Ishikawa (cell line): ENCODE measurements around the gene SH3BGRL3.

Source experiments
- CEBPB ChIP-seq: IDR thresholded peaks from 2 replicates; pipeline ENCODE4 v1.6.1; 2012
- CREB1 ChIP-seq: IDR thresholded peaks from 2 replicates; pipeline ENCODE4 v1.6.1; 2012; ENCODE audit warnings: low read depth
- EGR1 ChIP-seq: IDR thresholded peaks from 2 replicates; pipeline ENCODE4 v1.6.1; 2012
- EP300 ChIP-seq: IDR thresholded peaks from 2 replicates; pipeline ENCODE4 v1.6.1; 2012; ENCODE audit warnings: borderline replicate concordance
- FOXM1 ChIP-seq: IDR thresholded peaks from 2 replicates; pipeline ENCODE4 v1.6.1; 2012; ENCODE audit warnings: low read depth, borderline replicate concordance
- NFIC ChIP-seq: IDR thresholded peaks from 2 replicates; pipeline ENCODE4 v1.6.1; 2012
- RAD21 ChIP-seq: IDR thresholded peaks from 2 replicates; pipeline ENCODE4 v1.6.1; 2012; ENCODE audit warnings: low read depth
- REST ChIP-seq: IDR thresholded peaks from 2 replicates; pipeline ENCODE4 v1.6.1; 2012; ENCODE audit warnings: low read depth, mild to moderate bottlenecking
- TAF1 ChIP-seq: IDR thresholded peaks from 2 replicates; pipeline ENCODE4 v1.6.1; 2012; ENCODE audit warnings: low read depth, mild to moderate bottlenecking
- TCF12 ChIP-seq: IDR thresholded peaks from 2 replicates; pipeline ENCODE4 v1.6.1; 2012; ENCODE audit warnings: low read depth
- TEAD4 ChIP-seq: IDR thresholded peaks from 2 replicates; pipeline ENCODE4 v1.6.1; 2012
- USF1 ChIP-seq: IDR thresholded peaks from 2 replicates; pipeline ENCODE4 v1.6.1; 2012
- YY1 ChIP-seq: IDR thresholded peaks from 2 replicates; pipeline ENCODE4 v1.6.1; 2012; ENCODE audit warnings: low read depth
- ZBTB7A ChIP-seq: IDR thresholded peaks from 2 replicates; pipeline ENCODE4 v1.6.1; 2012; ENCODE audit warnings: low read depth
- TF ChIP-seq, protein P1 (sequence below): IDR thresholded peaks from 2 replicates; pipeline ENCODE4 v1.6.1; 2012

The SH3BGRL3 gene

DNA sequence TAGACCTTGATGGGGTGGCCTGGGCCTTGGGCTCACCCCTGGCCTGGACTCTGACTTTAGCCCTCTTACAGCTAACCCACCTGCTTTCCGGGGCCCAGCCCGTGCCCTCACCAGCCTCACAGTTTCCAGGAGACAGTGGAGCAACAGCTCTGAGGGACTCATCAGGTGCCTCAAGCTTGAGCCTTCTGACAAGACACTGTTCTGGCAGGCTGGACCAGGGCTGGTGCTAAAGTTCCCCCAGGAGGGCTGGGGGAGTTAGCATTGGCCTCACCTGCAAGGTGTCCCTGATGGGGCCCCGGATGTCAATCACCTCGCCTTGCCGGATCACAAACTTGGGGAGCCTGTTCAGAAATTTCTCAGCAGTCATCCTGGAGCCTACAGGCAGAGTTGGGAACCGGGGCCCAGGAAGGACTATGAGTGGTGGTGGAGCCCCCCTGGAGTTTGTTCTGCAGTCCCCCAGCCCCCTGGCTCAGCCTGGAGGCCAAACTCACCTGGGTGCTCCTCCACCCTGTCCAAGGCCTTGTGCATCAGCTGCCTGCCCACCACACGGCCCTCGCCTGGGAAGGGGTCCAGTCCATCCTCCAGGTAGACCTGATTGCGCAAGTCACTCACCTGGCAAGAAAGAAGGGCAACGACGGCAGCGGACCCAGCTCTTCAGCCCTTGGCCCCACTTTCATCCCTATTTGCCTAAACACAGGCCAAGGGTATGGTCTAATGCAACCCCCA, 4.1 kb downstream of the SH3BGRL3 start:
- TF ChIP-seq USF1 = no peak
- no peak for TF ChIP-seq REST
- TF ChIP-seq CEBPB = peak; percentile 95
- TF ChIP-seq TEAD4 = no peak
- TF ChIP-seq FOXM1 = no peak
- TF ChIP-seq, protein P1, sequence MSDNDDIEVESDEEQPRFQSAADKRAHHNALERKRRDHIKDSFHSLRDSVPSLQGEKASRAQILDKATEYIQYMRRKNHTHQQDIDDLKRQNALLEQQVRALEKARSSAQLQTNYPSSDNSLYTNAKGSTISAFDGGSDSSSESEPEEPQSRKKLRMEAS = no peak
- TF ChIP-seq TCF12 = no peak
- TF ChIP-seq RAD21 = no peak
- TF ChIP-seq ZBTB7A = 0 out of 2 replicates have a peak, but pooled peaks have one; percentile 5

DNA sequence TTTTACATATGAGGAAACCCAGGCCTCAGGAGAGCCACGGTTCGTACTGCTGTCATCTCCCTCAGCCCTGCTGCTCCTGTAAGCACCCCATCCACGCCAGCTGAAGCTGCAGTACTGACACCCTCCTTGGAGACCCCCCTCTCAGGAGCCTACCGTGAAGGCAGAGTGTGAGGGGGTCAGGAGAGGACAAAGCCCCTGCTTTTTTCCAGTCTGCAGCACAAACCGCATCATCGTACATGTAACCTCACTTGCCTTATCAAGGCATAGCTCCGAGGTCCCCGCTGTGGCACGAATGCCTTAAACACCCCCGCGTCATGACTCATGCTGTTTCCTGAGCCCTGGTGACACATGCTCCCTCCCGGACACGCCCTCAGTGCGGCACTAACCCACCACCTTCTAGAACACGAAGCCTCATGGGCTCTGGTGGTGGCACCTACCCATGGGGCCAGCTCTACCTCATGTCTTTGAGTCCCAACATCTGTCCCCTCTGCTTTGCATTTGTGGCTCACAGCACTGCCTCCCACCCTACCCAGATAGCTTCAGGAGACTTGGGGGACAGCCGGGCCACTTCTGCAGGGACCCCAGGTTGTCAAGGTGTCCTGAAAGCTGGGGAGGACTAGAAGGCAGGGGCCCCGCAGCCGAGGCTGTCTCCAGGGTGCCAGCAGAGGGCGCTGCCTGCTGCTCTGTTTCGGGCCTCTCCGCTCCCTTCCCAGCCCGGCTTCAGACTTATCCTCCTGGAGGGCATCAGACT, 4.9 kb downstream of the SH3BGRL3 start:
- TF ChIP-seq RAD21 (peak; percentile 84), EGR1 (peak; percentile 83), TEAD4 (no peak), EP300 (no peak; the same call in 1 of the 2 replicates), CREB1 (no peak)
- TF ChIP-seq, protein P1 = peak; percentile 98

DNA sequence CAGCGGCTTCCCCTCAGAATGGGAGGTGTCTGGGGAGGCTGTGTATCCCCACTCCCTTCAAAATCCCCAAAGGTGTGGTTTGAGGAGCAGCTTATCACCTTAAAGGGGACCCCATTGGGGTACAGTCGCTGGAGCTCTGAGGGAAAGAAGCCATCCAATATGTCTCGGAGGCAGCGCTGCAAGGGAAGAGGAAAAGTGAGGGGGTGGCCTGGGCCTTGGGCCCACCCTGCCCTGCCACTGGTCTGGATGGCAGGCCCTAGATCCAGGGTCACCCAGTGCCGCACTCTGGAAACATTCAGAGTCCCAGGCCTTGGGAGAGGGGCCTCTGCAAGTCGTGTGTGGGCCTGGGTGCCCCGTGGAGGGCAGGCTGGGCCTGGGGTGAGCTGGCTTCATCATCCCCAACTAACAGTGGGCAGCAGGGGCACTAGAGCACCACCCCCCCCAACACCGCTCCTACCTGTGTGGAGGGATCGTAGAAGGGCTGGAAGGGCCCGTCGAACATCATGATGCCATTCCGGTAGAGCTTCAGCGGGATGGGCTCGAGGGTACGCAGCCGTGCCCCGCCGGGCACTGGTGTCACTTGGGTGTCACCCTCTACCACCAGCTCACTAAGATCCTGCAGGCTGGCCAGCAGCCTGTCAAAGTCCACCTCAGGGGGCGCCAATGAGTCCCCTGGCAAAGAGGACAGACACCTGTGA, 5.6 kb downstream of the SH3BGRL3 start:
- TF ChIP-seq RAD21 = peak; percentile 46; the same call in 1 of the 2 replicates
- TF ChIP-seq, protein P1 = no peak

- TF ChIP-seq CEBPB = no peak
- TF ChIP-seq EGR1 = no peak
- TF ChIP-seq, protein P1 = no peak
- no peak for TF ChIP-seq TEAD4
- no peak for TF ChIP-seq CREB1
- no peak for TF ChIP-seq TAF1
- no peak for TF ChIP-seq NFIC
- TF ChIP-seq ZBTB7A = no peak
- TF ChIP-seq USF1 = no peak
- no peak for TF ChIP-seq REST
- no peak for TF ChIP-seq TCF12
- no peak for TF ChIP-seq RAD21
- no peak for TF ChIP-seq YY1
- no peak for TF ChIP-seq FOXM1
- TF ChIP-seq EP300 = no peak
These were observed 6.2 kb downstream of the SH3BGRL3 start for GRCh38 chr1:26286064-26286416.

- no peak for TF ChIP-seq NFIC
- TF ChIP-seq TEAD4 = no peak
- TF ChIP-seq, protein P1 = no peak
- no peak for TF ChIP-seq REST
- TF ChIP-seq ZBTB7A = no peak
- TF ChIP-seq USF1 = no peak
- TF ChIP-seq EP300 = no peak
- no peak for TF ChIP-seq TCF12
- no peak for TF ChIP-seq EGR1
- TF ChIP-seq FOXM1 = no peak
- TF ChIP-seq CEBPB = no peak
- no peak for TF ChIP-seq YY1
- TF ChIP-seq CREB1 = no peak
- TF ChIP-seq TAF1 = no peak
- TF ChIP-seq RAD21 = no peak
These were observed 7.3 kb downstream of the SH3BGRL3 start for GRCh38 chr1:26287033-26287711.
